Spleen (tissue), 11 donors: ENCODE results near the gene SOX8. TPM values are rescaled to one million over a fixed set of nuclear protein-coding genes. Genes with fewer than 3 reads are reported as not detected.
A peak's percentile ranks its signal among the peaks of the same experiment; 100 is the strongest.

ENCODE experiments used
- DNase-seq: peaks from one replicate; pipeline ENCODE4 v3.0.0-alpha.2; 2020
- H3K27ac ChIP-seq, 8 donors: fragments of 200-600 bp; sonication (generic) in 7 of 8; 1 replicate in 4 of 8; 2 replicates in 4 of 8; pipeline versions ENCODE4 v1.5.0 to v1.8.0; 2016 to 2021; ENCODE audit warnings: inconsistent platforms in 4 of 8, mild to moderate bottlenecking in 4 of 8, moderate library complexity in 1 of 8
- H3K27me3 ChIP-seq, 7 donors: fragments of 200-600 bp; sonication (generic) in 6 of 7; replicated peaks in 1 of 7; 1 replicate in 4 of 7; 2 replicates in 3 of 7; pipeline versions ENCODE4 v1.5.0 to v1.8.0; 2016 to 2021; ENCODE audit warnings: inconsistent platforms in 3 of 7, mild to moderate bottlenecking in 1 of 7
- H3K36me3 ChIP-seq, 6 donors: fragments of 200-600 bp; sonication (generic) in 5 of 6; 1 replicate in 4 of 6; 2 replicates in 2 of 6; pipeline versions ENCODE4 v1.5.0 to v1.8.0; 2016 to 2021; ENCODE audit warnings: inconsistent platforms in 2 of 6
- H3K4me1 ChIP-seq, 6 donors: fragments of 200-600 bp; sonication (generic) in 5 of 6; 1 replicate in 3 of 6; 2 replicates in 3 of 6; pipeline versions ENCODE4 v1.5.0 to v1.8.0; 2016 to 2021; ENCODE audit warnings: inconsistent platforms in 3 of 6
- H3K4me3 ChIP-seq, 8 donors: fragments of 200-600 bp; sonication (generic) in 7 of 8; 1 replicate in 4 of 8; 2 replicates in 4 of 8; pipeline versions ENCODE4 v1.5.0 to v1.8.0; 2016 to 2021; ENCODE audit warnings: inconsistent platforms in 4 of 8, mild to moderate bottlenecking in 4 of 8, moderate library complexity in 2 of 8
- H3K9me3 ChIP-seq, 8 donors: fragments of 200-600 bp; sonication (generic) in 7 of 8; 1 replicate in 4 of 8; 2 replicates in 4 of 8; pipeline versions ENCODE4 v1.5.0 to v1.8.0; 2016 to 2021; ENCODE audit warnings: inconsistent platforms in 4 of 8
- CTCF ChIP-seq, 11 experiments: fragments of 200-600 bp in 7 of 11; fragments of 450-650 bp in 4 of 11; sonication (generic) in 4 of 11; IDR thresholded peaks in 8 of 11; conservative IDR thresholded peaks in 3 of 11; 1 replicate in 7 of 11; 2 replicates in 4 of 11; pipeline versions ENCODE4 v1.4.0 to v1.8.0; 2016 to 2021; ENCODE audit warnings: antibody characterized with exemption in 11 of 11, inconsistent platforms in 4 of 11, mild to moderate bottlenecking in 1 of 11
- POLR2A ChIP-seq, 3 donors: fragments of 450-650 bp; IDR thresholded peaks; one replicate each; pipeline ENCODE4 v1.5.1; 2017; ENCODE audit warnings: antibody characterized with exemption in 3 of 3, mild to moderate bottlenecking in 1 of 3
- POLR2AphosphoS5 ChIP-seq, 3 donors: sonication (generic); formaldehyde crosslinking; IDR thresholded peaks; one replicate each; pipeline ENCODE4 v1.5.1; 2017; ENCODE audit warnings: antibody characterized with exemption in 3 of 3
- WGBS, 5 donors: extraction: QIAGEN DNeasy Blood & Tissue Kit in 3 of 5; methylation state at CpG; one replicate each; pipeline versions ENCODE4 v1.1.5 to v1.1.7; 2013 to 2018; 5-methylcytosine and 5-hydroxymethylcytosine counted together
- intact Hi-C: fragments of 100-400 bp; cut with DNase I; formaldehyde crosslinking; loops from one replicate; pipeline ENCODE4 v1.15.0; 2023; ENCODE audit warnings: low total_unique reads
- polyA plus RNA-seq, 3 donors: library from polyadenylated mRNA; stranded (reverse); fragments of 200-250 nt; gene quantifications; one replicate each; pipeline ENCODE4 v1.2.1, GENCODE V29; 2013
- total RNA-seq, 7 donors: library from RNA; depleted of rRNA in 3 of 7; stranded (reverse); fragments of >200 nt in 3 of 7; fragmentation: NEBNext Ultra II Directional in 4 of 7; extraction: Animal tissue kit (Norgen Biotek cat#: 25700) in 4 of 7; gene quantifications; one replicate each; pipeline versions ENCODE4 v1.1.0 to v1.2.1, GENCODE V29; 2016 to 2021
- donor health status: healthy with polysubstance abuse.
- donor health status: DM: no; HTN: no; CAD: no; lungs with moderate emphysema.
- donor health status: DM: no; HTN: no; CAD: no.
- donor health status: Bipolar disorder and iron deficiency.
- donor health status: healthy.
- donor health status: DM: no; HTN: no; CAD: no.
- donor health status: DM: yes; HTN: yes; CAD: no.

The SOX8 gene
- total and polyA plus RNA-seq, 10 donors = 0.60 to 3.7 (median 1.7) TPM

- H3K4me3 ChIP-seq = peak overlapping the region; percentile 20 to 76 (median 53)
- H3K36me3 ChIP-seq = no peaks in the 10 kb centered on the region
- TF ChIP-seq CTCF (IDR thresholded peaks at IDR 0.05 in 8 of 11, conservative IDR thresholded peaks at IDR 0.05 in 3 of 11) (no peak), POLR2A (IDR thresholded peaks at IDR 0.05) (no peak), POLR2AphosphoS5 (IDR thresholded peaks at IDR 0.05) (no peak)
- no peaks in the 10 kb centered on the region for H3K9me3 ChIP-seq
- H3K27ac ChIP-seq = no peak overlapping the region
- H3K27me3 ChIP-seq = peaks cover 0 to 73% (median 29%) of the 10 kb centered on the region in 7 donors
- no peak for DNase-seq
- H3K4me1 ChIP-seq = peaks cover 14 to 72% (median 50%) of the 10 kb centered on the region in 6 donors
- 10 to 28% (median 18%) methylated on average over 24 to 63 of the region's 63 CpGs for WGBS, 5 donors
- intact Hi-C loops = loop anchor here (10.0 kb wide), 1 partner anchor 165 kb away; no protein-coding TSS in a partner anchor
Observed at GRCh38 chr16:979859-980594, 1.5 kb upstream of the SOX8 start.

- intact Hi-C loops = no loop called here
- Histone ChIP-seq H3K9me3 (no peaks in the 10 kb centered on the region), H3K27me3 (peaks cover 0 to 73% (median 29%) of the 10 kb centered on the region in 7 donors), H3K4me1 (peaks cover 14 to 67% (median 47%) of the 10 kb centered on the region in 6 donors), H3K27ac (no peak overlapping the region), H3K4me3 (peak overlapping the region; percentile 20 to 76 (median 53)), H3K36me3 (no peaks in the 10 kb centered on the region)
- WGBS, 5 donors = 0 to 4% (median 0%) methylated on average over 2 to 31 of the region's 31 CpGs
- no peak for DNase-seq
- TF ChIP-seq POLR2A (IDR thresholded peaks at IDR 0.05) = no peak
- no peak for TF ChIP-seq POLR2AphosphoS5 (IDR thresholded peaks at IDR 0.05)
- no peak for TF ChIP-seq CTCF (IDR thresholded peaks at IDR 0.05 in 8 of 11, conservative IDR thresholded peaks at IDR 0.05 in 3 of 11)
Observed at GRCh38 chr16:980595-980854, 1.0 kb upstream of the SOX8 start.

- no peak for DNase-seq
- Histone ChIP-seq H3K36me3 (no peaks in the 10 kb centered on the region), H3K4me3 (peak overlapping the region; percentile 3 to 76 (median 53)), H3K27ac (no peak overlapping the region), H3K9me3 (no peaks in the 10 kb centered on the region), H3K4me1 (peaks cover 14 to 49% (median 33%) of the 10 kb centered on the region in 6 donors), H3K27me3 (peaks cover 0 to 70% (median 29%) of the 10 kb centered on the region in 7 donors)
- TF ChIP-seq POLR2AphosphoS5 (IDR thresholded peaks at IDR 0.05) (no peak), CTCF (IDR thresholded peaks at IDR 0.05 in 8 of 11, conservative IDR thresholded peaks at IDR 0.05 in 3 of 11) (no peak), POLR2A (IDR thresholded peaks at IDR 0.05) (no peak)
- WGBS, 5 donors = 18 to 35% (median 24%) methylated on average over 36 to 76 of the region's 76 CpGs
- intact Hi-C loops = no loop called here
Observed at GRCh38 chr16:982145-983043, 824 bp downstream of the SOX8 start.
